Astrocyte (in vitro differentiated cells and primary cell): ENCODE data around the gene SNCB. TPM values are rescaled to one million over a fixed set of nuclear protein-coding genes. Genes with fewer than 3 reads are reported as not detected.
"Not testable (repeated sequence)": the region's sequence is repeated elsewhere in the genome, so short reads cannot be mapped to it uniquely, and the experiment has no call there.

ENCODE experiments used
- DNase-seq: peaks from one replicate; pipeline ENCODE4 v3.0.0-alpha.2; 2010; ENCODE audit warnings: low read depth
- FAIRE-seq: peaks from 2 replicates; lab custom pipeline; 2011; peaks lifted over from hg19 to GRCh38; lab: Jason Lieb, UNC
- H2AFZ ChIP-seq: 2 replicates; pipeline ENCODE4 v1.6.0; 2012; ENCODE audit warnings: low read depth, low read length, inconsistent platforms
- H3K27ac ChIP-seq: 2 replicates; pipeline ENCODE4 v1.5.1; 2011; ENCODE audit warnings: low read depth, low read length, inconsistent platforms
- H3K27me3 ChIP-seq: 2 replicates; pipeline ENCODE4 v1.6.0; 2011; ENCODE audit warnings: low read length, inconsistent platforms; ENCODE audit not compliant: insufficient read depth
- H3K36me3 ChIP-seq: 2 replicates; pipeline ENCODE4 v1.5.1; 2011; ENCODE audit warnings: low read length, inconsistent platforms; ENCODE audit not compliant: insufficient read depth
- H3K4me1 ChIP-seq: 2 replicates; pipeline ENCODE4 v1.5.1; 2011; ENCODE audit warnings: low read length, inconsistent platforms; ENCODE audit not compliant: insufficient read depth
- H3K4me2 ChIP-seq: 2 replicates; pipeline ENCODE4 v1.6.0; 2012; ENCODE audit warnings: low read length, inconsistent platforms
- H3K4me3 ChIP-seq: 2 replicates; pipeline ENCODE4 v1.5.1; 2011; ENCODE audit warnings: low read depth, mild to moderate bottlenecking, low read length, inconsistent platforms; ENCODE audit not compliant: insufficient read depth
- H3K79me2 ChIP-seq: 2 replicates; pipeline ENCODE4 v1.6.0; 2012; ENCODE audit warnings: mild to moderate bottlenecking, low read length, inconsistent platforms; ENCODE audit not compliant: insufficient read depth
- H3K9ac ChIP-seq: 2 replicates; pipeline ENCODE4 v1.6.0; 2012; ENCODE audit warnings: mild to moderate bottlenecking, low read length, inconsistent platforms
- H3K9me3 ChIP-seq: 2 replicates; pipeline ENCODE4 v1.5.1; 2012; ENCODE audit warnings: low read depth, mild to moderate bottlenecking, low read length, inconsistent platforms; ENCODE audit not compliant: insufficient read depth
- H4K20me1 ChIP-seq: 2 replicates; pipeline ENCODE4 v1.6.0; 2012; ENCODE audit warnings: low read length, inconsistent platforms; ENCODE audit not compliant: insufficient read depth
- H3K27ac Mint-ChIP-seq: one replicate; pipeline ENCODE4 v1.8.0; 2021; ENCODE audit warnings: mild to moderate bottlenecking, mixed read lengths; ENCODE audit not compliant: unreplicated experiment
- H3K27me3 Mint-ChIP-seq: one replicate; pipeline ENCODE4 v1.8.0; 2021; ENCODE audit warnings: low read depth, mixed read lengths; ENCODE audit not compliant: unreplicated experiment
- H3K36me3 Mint-ChIP-seq: one replicate; pipeline ENCODE4 v1.8.0; 2021; ENCODE audit warnings: low read depth, mixed read lengths; ENCODE audit not compliant: unreplicated experiment
- H3K4me1 Mint-ChIP-seq: one replicate; pipeline ENCODE4 v1.8.0; 2021; ENCODE audit warnings: low read depth, mixed read lengths; ENCODE audit not compliant: unreplicated experiment
- H3K4me3 Mint-ChIP-seq: one replicate; pipeline ENCODE4 v1.8.0; 2021; ENCODE audit warnings: mild to moderate bottlenecking, moderate library complexity, mixed read lengths; ENCODE audit not compliant: unreplicated experiment
- H3K9me3 Mint-ChIP-seq: one replicate; pipeline ENCODE4 v1.8.0; 2021; ENCODE audit warnings: mild to moderate bottlenecking, mixed read lengths; ENCODE audit not compliant: unreplicated experiment
- EZH2 ChIP-seq: IDR thresholded peaks from 2 replicates; pipeline ENCODE4 v1.6.1; 2012; ENCODE audit warnings: mild to moderate bottlenecking, low read length, inconsistent platforms; ENCODE audit not compliant: insufficient read depth
- total RNA-seq: library from RNA; stranded (reverse); gene quantifications from 2 replicates; pipeline ENCODE4 v1.2.1, GENCODE V29; 2021
- TF ChIP-seq, protein P1 (sequence below): IDR thresholded peaks from 2 replicates; pipeline ENCODE4 v1.5.1; 2011; ENCODE audit warnings: low read depth, mild to moderate bottlenecking, inconsistent platforms, low read length, moderate library complexity; ENCODE audit not compliant: insufficient read depth

Gene SNCB
- total RNA-seq, 1 donor from 2014 or later: 3.4 TPM

GRCh38 chr5:176603091-176603490 lies 27.2 kb downstream of the SNCB start:
- no peak for FAIRE-seq
- no peak overlapping the region for H3K4me3 Mint-ChIP-seq
- H3K36me3 Mint-ChIP-seq: peaks cover 9% of the 10 kb centered on the region
- H3K4me1 ChIP-seq: no peaks in the 10 kb centered on the region
- no peaks in the 10 kb centered on the region for H3K9me3 ChIP-seq
- no peak overlapping the region for H2AFZ ChIP-seq
- H3K9ac ChIP-seq: no peak overlapping the region
- H3K36me3 ChIP-seq: no peaks in the 10 kb centered on the region
- H3K4me2 ChIP-seq: no peak overlapping the region
- no peaks in the 10 kb centered on the region for H3K27me3 ChIP-seq
- TF ChIP-seq, protein P1, sequence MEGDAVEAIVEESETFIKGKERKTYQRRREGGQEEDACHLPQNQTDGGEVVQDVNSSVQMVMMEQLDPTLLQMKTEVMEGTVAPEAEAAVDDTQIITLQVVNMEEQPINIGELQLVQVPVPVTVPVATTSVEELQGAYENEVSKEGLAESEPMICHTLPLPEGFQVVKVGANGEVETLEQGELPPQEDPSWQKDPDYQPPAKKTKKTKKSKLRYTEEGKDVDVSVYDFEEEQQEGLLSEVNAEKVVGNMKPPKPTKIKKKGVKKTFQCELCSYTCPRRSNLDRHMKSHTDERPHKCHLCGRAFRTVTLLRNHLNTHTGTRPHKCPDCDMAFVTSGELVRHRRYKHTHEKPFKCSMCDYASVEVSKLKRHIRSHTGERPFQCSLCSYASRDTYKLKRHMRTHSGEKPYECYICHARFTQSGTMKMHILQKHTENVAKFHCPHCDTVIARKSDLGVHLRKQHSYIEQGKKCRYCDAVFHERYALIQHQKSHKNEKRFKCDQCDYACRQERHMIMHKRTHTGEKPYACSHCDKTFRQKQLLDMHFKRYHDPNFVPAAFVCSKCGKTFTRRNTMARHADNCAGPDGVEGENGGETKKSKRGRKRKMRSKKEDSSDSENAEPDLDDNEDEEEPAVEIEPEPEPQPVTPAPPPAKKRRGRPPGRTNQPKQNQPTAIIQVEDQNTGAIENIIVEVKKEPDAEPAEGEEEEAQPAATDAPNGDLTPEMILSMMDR: no peak
- TF ChIP-seq EZH2: no peak
- peaks cover 50% of the 10 kb centered on the region for H4K20me1 ChIP-seq
- DNase-seq: no peak
- peaks cover 3% of the 10 kb centered on the region for H3K9me3 Mint-ChIP-seq
- H3K4me1 Mint-ChIP-seq: peaks cover 11% of the 10 kb centered on the region
- H3K27ac Mint-ChIP-seq: no peak overlapping the region
- H3K27me3 Mint-ChIP-seq: peaks cover 22% of the 10 kb centered on the region
- no peak overlapping the region for H3K27ac ChIP-seq
- peaks cover under 1% of the 10 kb centered on the region for H3K79me2 ChIP-seq
- H3K4me3 ChIP-seq: no peak overlapping the region

DNA sequence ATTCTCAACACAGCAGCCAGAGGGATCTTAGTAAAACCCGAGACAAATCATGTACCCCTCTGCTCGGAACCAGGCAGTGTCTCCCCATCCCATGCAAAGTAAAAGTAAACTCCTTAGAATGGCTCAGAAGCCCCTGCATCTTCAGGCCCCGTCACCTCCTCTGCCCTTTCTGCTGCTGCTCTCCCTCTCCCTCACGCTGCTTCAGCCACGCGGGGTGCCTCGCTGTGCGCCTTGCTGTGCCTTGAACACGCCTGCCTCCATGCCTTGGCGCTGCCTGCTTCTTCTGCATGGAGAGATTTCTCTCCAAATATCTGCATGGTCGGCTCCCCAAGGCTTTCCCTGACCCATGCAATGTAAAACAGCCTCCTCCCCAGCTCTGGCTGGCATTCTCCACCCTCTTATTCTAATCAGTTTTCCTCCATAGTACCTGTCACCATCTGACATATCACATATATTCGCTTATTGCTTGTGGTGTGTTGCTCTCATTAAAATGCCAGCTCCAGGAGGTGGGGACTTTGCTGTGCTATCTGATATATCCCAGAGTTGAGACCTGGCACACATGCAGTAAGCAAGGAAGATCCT lies 28.3 kb downstream of the SNCB start:
- H3K27ac Mint-ChIP-seq: no peak overlapping the region
- Histone ChIP-seq H3K9ac (no peak overlapping the region), H3K27me3 (no peaks in the 10 kb centered on the region), H3K4me2 (no peak overlapping the region), H3K27ac (no peak overlapping the region), H4K20me1 (peaks cover 41% of the 10 kb centered on the region), H3K9me3 (no peaks in the 10 kb centered on the region), H3K4me1 (no peaks in the 10 kb centered on the region), H3K4me3 (no peak overlapping the region), H3K36me3 (no peaks in the 10 kb centered on the region), H2AFZ (no peak overlapping the region), H3K79me2 (no peaks in the 10 kb centered on the region)
- H3K36me3 Mint-ChIP-seq: peaks cover 9% of the 10 kb centered on the region
- no peak for DNase-seq
- H3K27me3 Mint-ChIP-seq: peaks cover 26% of the 10 kb centered on the region
- peaks cover 11% of the 10 kb centered on the region for H3K4me1 Mint-ChIP-seq
- FAIRE-seq: no peak
- no peak overlapping the region for H3K4me3 Mint-ChIP-seq
- TF ChIP-seq, protein P1: no peak
- TF ChIP-seq EZH2: no peak
- H3K9me3 Mint-ChIP-seq: peaks cover 3% of the 10 kb centered on the region

- H3K4me1 Mint-ChIP-seq, FAIRE-seq, H3K4me2 ChIP-seq, H3K27me3 ChIP-seq, H3K4me1 ChIP-seq, H3K27ac Mint-ChIP-seq, H3K9me3 ChIP-seq, DNase-seq, H3K27ac ChIP-seq, H3K4me3 Mint-ChIP-seq, H3K79me2 ChIP-seq, H3K9ac ChIP-seq, H3K36me3 ChIP-seq, H3K9me3 Mint-ChIP-seq, H2AFZ ChIP-seq, H3K4me3 ChIP-seq: not testable (repeated sequence)
- peaks cover 40% of the 10 kb centered on the region for H3K27me3 Mint-ChIP-seq
- H3K36me3 Mint-ChIP-seq: peaks cover 10% of the 10 kb centered on the region
- peaks cover 32% of the 10 kb centered on the region for H4K20me1 ChIP-seq
Observed at GRCh38 chr5:176599749-176600430, 30.4 kb downstream of the SNCB start.
